Measurements from ENCODE around the gene SORL1-AS1.

- TF ChIP-seq, protein P1, sequence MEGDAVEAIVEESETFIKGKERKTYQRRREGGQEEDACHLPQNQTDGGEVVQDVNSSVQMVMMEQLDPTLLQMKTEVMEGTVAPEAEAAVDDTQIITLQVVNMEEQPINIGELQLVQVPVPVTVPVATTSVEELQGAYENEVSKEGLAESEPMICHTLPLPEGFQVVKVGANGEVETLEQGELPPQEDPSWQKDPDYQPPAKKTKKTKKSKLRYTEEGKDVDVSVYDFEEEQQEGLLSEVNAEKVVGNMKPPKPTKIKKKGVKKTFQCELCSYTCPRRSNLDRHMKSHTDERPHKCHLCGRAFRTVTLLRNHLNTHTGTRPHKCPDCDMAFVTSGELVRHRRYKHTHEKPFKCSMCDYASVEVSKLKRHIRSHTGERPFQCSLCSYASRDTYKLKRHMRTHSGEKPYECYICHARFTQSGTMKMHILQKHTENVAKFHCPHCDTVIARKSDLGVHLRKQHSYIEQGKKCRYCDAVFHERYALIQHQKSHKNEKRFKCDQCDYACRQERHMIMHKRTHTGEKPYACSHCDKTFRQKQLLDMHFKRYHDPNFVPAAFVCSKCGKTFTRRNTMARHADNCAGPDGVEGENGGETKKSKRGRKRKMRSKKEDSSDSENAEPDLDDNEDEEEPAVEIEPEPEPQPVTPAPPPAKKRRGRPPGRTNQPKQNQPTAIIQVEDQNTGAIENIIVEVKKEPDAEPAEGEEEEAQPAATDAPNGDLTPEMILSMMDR (IDR thresholded peaks at IDR 0.05), result no peak
- no peak for TF ChIP-seq POLR2A (IDR thresholded peaks at IDR 0.05)
Measured at GRCh38 chr11:121485216-121485615, 32.4 kb upstream of the SORL1-AS1 start.
